ENCODE results near the gene RHOBTB3.

DNA sequence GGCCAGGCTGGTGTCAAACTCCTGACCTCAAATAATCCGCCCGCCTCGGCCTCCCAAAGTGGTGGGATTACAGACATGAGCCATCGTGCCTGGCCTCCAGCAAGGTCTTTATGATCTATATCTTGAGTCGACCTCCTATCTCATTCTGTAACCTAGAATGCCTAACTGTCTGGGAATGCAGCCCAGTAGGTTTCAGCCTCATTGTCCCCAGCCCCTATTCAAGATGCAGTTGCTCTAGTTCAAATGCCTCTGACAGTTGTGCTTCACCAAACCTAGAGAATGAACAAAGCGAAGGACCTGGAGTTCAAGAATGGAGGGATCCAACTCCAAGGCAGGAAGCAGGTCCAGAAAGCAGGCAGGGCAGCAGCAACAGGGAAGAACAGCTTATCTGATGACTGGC, 60.6 kb downstream of the RHOBTB3 start:
- TF ChIP-seq CTCF (IDR thresholded peaks at IDR 0.05) = no peak
- no peak for TF ChIP-seq POLR2A (IDR thresholded peaks at IDR 0.05)
